Ovary (tissue), 9 donors: Measurements from ENCODE around the gene YAF2. TPM values are rescaled to one million over a fixed set of nuclear protein-coding genes. Genes with fewer than 3 reads are reported as not detected.

Source experiments
- DNase-seq, 5 donors: peaks; one replicate each; pipeline ENCODE4 v3.0.0-alpha.2; 2019 to 2020
- H3K27ac ChIP-seq, 2 donors: fragments of 200-600 bp; one replicate each; pipeline versions ENCODE4 v1.5.1 to v1.8.0; 2019 to 2022
- H3K27me3 ChIP-seq: fragments of 200-600 bp; one replicate; pipeline ENCODE4 v1.8.0; 2022
- H3K36me3 ChIP-seq: fragments of 200-600 bp; sonication (generic); one replicate; pipeline ENCODE4 v1.5.1; 2019
- H3K4me1 ChIP-seq: one replicate; pipeline ENCODE4 v1.8.1; 2013; ENCODE audit warnings: mild to moderate bottlenecking, moderate library complexity; ENCODE audit not compliant: insufficient read depth
- H3K4me3 ChIP-seq: fragments of 200-600 bp; sonication (generic); one replicate; pipeline ENCODE4 v1.5.1; 2017
- H3K9me3 ChIP-seq, 2 donors: fragments of 200-600 bp in 1 of 2; sonication (generic) in 1 of 2; one replicate each; pipeline versions ENCODE4 v1.5.1 to v1.8.1; 2013 to 2019; ENCODE audit warnings: mild to moderate bottlenecking in 1 of 2, moderate library complexity in 1 of 2
- EP300 ChIP-seq: sonication (generic); formaldehyde crosslinking; IDR thresholded peaks from one replicate; pipeline ENCODE4 v1.6.1; 2017; ENCODE audit warnings: antibody characterized with exemption
- POLR2A ChIP-seq: fragments of 450-650 bp; IDR thresholded peaks from one replicate; pipeline ENCODE4 v1.6.1; 2017; ENCODE audit warnings: antibody characterized with exemption, mild to moderate bottlenecking, moderate library complexity
- WGBS, 3 donors: extraction: QIAGEN DNeasy Blood & Tissue Kit in 1 of 3; methylation state at CpG; one replicate each; pipeline versions ENCODE4 v1.1.5 to v1.1.7; 2013 to 2017; 5-methylcytosine and 5-hydroxymethylcytosine counted together
- intact Hi-C, 4 donors: fragments of 100-400 bp; cut with DNase I; formaldehyde crosslinking; loops; one replicate each; pipeline versions ENCODE4 v1.11.0 to v1.15.1; 2022 to 2023
- polyA plus RNA-seq, 2 donors: library from polyadenylated mRNA; stranded (reverse); fragments of 200-250 nt in 1 of 2; fragments of 350-450 nt in 1 of 2; fragmentation: Illumina TruSeq in 1 of 2; extraction: RNeasy Lipid Tissue Mini Kit (QIAGEN cat#74804) in 1 of 2; gene quantifications; one replicate each; pipeline ENCODE4 v1.2.3, GENCODE V29; 2013 to 2014
- total RNA-seq, 7 donors: library from RNA; depleted of rRNA in 2 of 7; stranded (reverse); fragments of >200 nt in 2 of 7; fragmentation: NEBNext Ultra II Directional in 3 of 7; extraction: Animal tissue kit (Norgen Biotek cat#: 25700) in 3 of 7; gene quantifications; one replicate each; pipeline versions ENCODE4 v1.1.0 to v1.2.4, GENCODE V29; 2016 to 2023
- TF ChIP-seq, protein P1 (sequence below), 3 donors: fragments of 450-650 bp in 2 of 3; fragments of 200-600 bp in 1 of 3; IDR thresholded peaks; one replicate each; pipeline versions ENCODE4 v1.5.1 to v1.8.0; 2016 to 2022; ENCODE audit warnings: antibody characterized with exemption in 3 of 3, mild to moderate bottlenecking in 1 of 3
- donor health status: DM: no; HTN: no; CAD: no; lungs with moderate emphysema.
- donor health status: DM: no; HTN: no; CAD: no.
- donor health status: Bipolar disorder and iron deficiency.
- donor health status: DM: yes; HTN: yes; CAD: no.
- donor health status: DM: no; HTN: no; CAD: no.
- donor health status: DM: yes; HTN: yes; CAD: no.

YAF2 gene
- total and polyA plus RNA-seq, 9 donors = 14.3 to 47.7 (median 35.1) TPM

DNA sequence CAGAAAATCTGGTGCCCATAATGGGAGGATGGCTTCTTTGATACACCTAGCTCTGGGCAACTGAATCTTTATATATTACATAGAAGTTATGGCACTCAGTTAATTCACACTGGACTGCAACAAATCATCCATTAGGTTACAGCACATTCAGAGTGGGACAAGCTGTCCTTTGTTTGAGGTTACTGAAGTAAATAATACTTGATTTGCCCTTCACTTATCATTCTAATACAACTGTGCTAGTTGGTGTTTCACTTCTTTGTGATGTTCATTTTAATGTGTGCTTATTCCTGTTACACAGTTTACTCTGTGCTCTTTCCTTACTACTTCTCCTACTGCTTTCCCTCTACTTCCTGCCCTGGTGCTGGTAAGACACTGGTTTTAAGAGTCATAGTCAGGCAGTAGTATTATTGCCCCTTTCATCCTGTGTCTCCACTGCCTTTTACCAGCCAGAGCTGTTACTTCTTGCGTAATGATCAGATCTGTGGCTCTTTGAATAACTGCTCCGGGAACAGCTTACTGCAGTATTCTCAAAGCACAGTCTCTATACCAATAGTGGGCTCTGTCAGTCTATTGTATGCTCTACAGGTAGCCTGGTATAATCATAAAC is 57.0 kb downstream of the YAF2 start:
- Histone ChIP-seq H3K27me3 (no peaks in the 10 kb centered on the region), H3K4me3 (no peak overlapping the region), H3K9me3 (no peaks in the 10 kb centered on the region), H3K4me1 (no peaks in the 10 kb centered on the region), H3K27ac (no peak overlapping the region), H3K36me3 (no peaks in the 10 kb centered on the region)
- intact Hi-C loops = no loop called here
- 87 to 92% (median 88%) methylated on average over 2 of the region's 2 CpGs for WGBS, 3 donors
- TF ChIP-seq POLR2A (no peak), EP300 (no peak)
- TF ChIP-seq, protein P1, sequence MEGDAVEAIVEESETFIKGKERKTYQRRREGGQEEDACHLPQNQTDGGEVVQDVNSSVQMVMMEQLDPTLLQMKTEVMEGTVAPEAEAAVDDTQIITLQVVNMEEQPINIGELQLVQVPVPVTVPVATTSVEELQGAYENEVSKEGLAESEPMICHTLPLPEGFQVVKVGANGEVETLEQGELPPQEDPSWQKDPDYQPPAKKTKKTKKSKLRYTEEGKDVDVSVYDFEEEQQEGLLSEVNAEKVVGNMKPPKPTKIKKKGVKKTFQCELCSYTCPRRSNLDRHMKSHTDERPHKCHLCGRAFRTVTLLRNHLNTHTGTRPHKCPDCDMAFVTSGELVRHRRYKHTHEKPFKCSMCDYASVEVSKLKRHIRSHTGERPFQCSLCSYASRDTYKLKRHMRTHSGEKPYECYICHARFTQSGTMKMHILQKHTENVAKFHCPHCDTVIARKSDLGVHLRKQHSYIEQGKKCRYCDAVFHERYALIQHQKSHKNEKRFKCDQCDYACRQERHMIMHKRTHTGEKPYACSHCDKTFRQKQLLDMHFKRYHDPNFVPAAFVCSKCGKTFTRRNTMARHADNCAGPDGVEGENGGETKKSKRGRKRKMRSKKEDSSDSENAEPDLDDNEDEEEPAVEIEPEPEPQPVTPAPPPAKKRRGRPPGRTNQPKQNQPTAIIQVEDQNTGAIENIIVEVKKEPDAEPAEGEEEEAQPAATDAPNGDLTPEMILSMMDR (IDR thresholded peaks at IDR 0.05) = no peak
- no peak for DNase-seq

DNA sequence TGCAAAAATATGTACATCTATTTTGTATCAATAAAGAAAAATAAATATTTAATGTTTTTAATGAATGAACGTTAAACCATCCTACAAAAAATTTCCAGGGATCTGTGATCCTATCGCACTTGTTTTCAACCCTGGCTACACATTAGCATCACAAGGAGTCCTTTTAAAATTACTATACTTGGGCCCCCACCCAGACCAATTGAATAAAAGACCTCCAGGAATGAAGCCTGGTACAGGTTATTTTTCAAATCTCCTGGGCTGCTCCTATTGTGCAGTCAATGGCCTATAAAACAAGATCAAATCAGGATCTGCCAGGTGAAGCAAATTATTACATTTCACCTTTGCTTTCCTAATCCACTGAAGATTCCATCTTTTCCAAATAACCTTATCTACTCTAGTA is 59.9 kb downstream of the YAF2 start:
- TF ChIP-seq, protein P1 (IDR thresholded peaks at IDR 0.05) = no peak
- TF ChIP-seq POLR2A = no peak
- no peak for TF ChIP-seq EP300
- Histone ChIP-seq H3K4me3 (no peak overlapping the region), H3K36me3 (no peaks in the 10 kb centered on the region), H3K27ac (no peak overlapping the region), H3K9me3 (no peaks in the 10 kb centered on the region), H3K4me1 (no peaks in the 10 kb centered on the region), H3K27me3 (no peaks in the 10 kb centered on the region)
- no peak for DNase-seq
- 77 to 87% (median 82%) methylated on average over 2 of the region's 2 CpGs for WGBS, 3 donors
- intact Hi-C loops = no loop called here

DNA sequence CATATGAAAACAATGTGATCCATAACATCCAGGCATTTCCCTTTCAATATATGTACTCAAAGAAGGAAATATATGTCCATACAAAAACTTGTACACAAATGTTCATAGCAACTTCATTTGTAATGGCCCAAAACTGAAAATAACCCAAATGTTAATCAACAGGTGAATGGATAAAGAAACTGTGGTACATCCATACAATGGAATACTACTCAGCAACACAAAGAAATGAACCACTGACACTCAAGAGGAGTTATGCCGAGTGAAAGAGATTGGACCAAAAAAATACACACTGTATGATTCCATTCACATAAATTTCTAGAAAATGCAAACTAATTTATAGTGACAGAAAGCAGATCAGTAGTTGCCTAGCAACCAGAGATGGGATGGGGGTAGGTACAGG is 63.1 kb downstream of the YAF2 start:
- H3K4me3 ChIP-seq = no peak overlapping the region
- H3K4me1 ChIP-seq = no peaks in the 10 kb centered on the region
- no peaks in the 10 kb centered on the region for H3K36me3 ChIP-seq
- no peak overlapping the region for H3K27ac ChIP-seq
- TF ChIP-seq, protein P1 (IDR thresholded peaks at IDR 0.05) = no peak
- TF ChIP-seq EP300 = no peak
- no peak for TF ChIP-seq POLR2A
- DNase-seq = no peak
- H3K27me3 ChIP-seq = no peaks in the 10 kb centered on the region
- intact Hi-C loops = no loop called here
- 96 to 100% (median 97%) methylated on average over 1 of the region's 1 CpG for WGBS, 3 donors
- no peaks in the 10 kb centered on the region for H3K9me3 ChIP-seq

DNA sequence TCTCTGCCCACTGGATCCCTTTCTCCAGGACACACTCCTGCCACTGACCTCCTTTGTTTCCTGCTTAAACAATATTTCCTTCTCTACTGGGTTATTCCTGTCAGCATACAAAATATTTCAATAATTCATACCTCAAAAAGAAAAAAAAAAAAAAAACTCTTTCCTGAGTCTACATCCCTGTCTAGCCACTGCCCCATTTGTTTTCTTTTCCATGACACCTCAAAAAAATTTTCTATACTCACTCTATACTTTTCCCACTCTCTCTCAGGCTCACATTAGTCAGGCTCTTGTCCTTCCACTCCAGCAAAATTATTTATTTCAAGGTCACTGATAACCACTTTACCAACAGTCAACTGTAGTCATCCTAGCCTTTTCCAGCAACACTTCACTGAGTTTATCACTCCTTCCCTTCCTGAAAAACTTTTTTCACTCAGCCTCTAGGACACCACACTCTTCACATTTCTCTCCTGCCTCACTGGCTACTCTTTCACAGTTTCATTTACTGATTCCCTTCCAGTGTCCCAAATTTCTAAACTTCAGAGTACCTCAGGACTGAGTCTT is 64.0 kb downstream of the YAF2 start:
- no peaks in the 10 kb centered on the region for H3K27me3 ChIP-seq
- H3K4me3 ChIP-seq = no peak overlapping the region
- TF ChIP-seq EP300 (no peak), POLR2A (no peak)
- TF ChIP-seq, protein P1 (IDR thresholded peaks at IDR 0.05) = no peak
- H3K36me3 ChIP-seq = no peaks in the 10 kb centered on the region
- no peaks in the 10 kb centered on the region for H3K9me3 ChIP-seq
- intact Hi-C loops = no loop called here
- H3K4me1 ChIP-seq = no peaks in the 10 kb centered on the region
- no peak for DNase-seq
- H3K27ac ChIP-seq = no peak overlapping the region
